Esophagus squamous epithelium (tissue), 4 donors: ENCODE results near the gene CLEC19A.

Experiments used
- POLR2A ChIP-seq, 4 donors: fragments of 450-650 bp; IDR thresholded peaks; one replicate each; pipeline ENCODE4 v1.6.1; 2017; ENCODE audit warnings: antibody characterized with exemption in 4 of 4, mild to moderate bottlenecking in 4 of 4, moderate library complexity in 3 of 4
- TF ChIP-seq, protein P1 (sequence below), 6 experiments: fragments of 450-650 bp in 4 of 6; fragments of 200-600 bp in 2 of 6; sonication (generic) in 2 of 6; IDR thresholded peaks; one replicate each; pipeline ENCODE4 v1.5.1; 2016 to 2019; ENCODE audit warnings: antibody characterized with exemption in 6 of 6, mild to moderate bottlenecking in 4 of 6, moderate library complexity in 4 of 6

DNA sequence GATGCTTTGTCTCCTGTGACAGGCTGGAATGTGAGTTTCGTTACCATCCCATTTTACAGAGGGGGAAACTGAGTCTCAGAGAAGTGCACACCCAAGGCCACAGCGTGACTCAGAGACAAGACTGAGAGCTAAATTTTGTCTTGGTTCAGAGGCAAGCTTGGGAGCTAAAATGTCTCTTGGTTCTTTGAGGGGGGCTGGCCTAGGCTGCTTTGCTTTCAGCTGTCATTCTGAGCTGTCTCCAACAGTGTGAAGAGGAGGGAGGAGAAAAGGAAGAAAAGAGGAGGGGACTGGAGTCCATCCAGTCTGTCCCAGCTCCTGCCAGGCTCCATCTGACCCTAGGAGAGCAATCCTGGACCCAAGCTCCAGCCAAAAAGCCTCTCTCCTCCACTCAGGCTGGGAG lies at the start of gene CLEC19A:
- TF ChIP-seq, protein P1, sequence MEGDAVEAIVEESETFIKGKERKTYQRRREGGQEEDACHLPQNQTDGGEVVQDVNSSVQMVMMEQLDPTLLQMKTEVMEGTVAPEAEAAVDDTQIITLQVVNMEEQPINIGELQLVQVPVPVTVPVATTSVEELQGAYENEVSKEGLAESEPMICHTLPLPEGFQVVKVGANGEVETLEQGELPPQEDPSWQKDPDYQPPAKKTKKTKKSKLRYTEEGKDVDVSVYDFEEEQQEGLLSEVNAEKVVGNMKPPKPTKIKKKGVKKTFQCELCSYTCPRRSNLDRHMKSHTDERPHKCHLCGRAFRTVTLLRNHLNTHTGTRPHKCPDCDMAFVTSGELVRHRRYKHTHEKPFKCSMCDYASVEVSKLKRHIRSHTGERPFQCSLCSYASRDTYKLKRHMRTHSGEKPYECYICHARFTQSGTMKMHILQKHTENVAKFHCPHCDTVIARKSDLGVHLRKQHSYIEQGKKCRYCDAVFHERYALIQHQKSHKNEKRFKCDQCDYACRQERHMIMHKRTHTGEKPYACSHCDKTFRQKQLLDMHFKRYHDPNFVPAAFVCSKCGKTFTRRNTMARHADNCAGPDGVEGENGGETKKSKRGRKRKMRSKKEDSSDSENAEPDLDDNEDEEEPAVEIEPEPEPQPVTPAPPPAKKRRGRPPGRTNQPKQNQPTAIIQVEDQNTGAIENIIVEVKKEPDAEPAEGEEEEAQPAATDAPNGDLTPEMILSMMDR (IDR thresholded peaks at IDR 0.05): no peak
- no peak for TF ChIP-seq POLR2A (IDR thresholded peaks at IDR 0.05)
